ENCODE results near the gene IFNAR2.
A peak's percentile ranks its signal among the peaks of the same experiment; 100 is the strongest.

Gene IFNAR2

DNA sequence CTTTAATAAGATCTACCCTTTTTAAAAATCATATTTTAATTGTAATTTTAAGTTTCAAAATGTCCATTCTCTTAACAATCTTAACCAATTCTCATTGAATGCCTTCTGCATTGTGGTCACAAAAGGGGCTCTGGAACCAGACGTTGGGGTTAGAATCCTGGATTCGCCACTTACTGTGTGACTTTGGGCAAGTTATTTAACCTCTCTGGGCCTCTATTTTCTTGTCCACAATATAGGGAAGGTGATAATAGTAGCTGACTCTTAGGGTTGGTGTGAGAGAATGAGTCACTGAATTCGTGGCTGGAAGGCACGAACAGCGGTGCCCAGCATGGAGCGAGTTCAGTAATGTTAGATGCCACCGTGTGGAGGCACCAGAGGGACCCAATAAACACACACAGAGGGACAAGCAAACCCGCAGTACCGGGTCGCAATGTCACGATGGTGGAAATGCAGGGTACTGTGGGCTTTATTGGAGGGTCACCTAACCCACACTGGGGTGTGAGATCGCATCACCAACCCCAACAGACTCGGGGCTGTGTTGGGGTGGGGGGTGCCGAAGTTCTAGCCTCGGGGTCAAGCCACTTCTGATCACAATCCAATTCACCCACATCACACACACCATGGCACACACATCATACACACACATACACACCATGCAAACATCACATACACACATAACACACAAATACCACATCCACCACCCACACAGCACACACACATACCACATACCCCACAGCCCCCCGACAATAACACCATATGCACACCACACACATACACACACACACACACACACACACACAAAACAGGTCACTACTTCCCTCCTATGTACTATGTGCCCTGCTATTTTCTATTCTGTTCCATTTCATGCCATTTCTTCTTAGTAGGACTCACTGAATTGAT lies 27.0 kb upstream of the IFNAR2 start:
- H3K27me3 Mint-ChIP-seq (ENCODE audit: low read depth) = peaks cover 17% of the 10 kb centered on the region
- peaks cover 47% of the 10 kb centered on the region for H3K4me1 Mint-ChIP-seq
- TF ChIP-seq, protein P1, sequence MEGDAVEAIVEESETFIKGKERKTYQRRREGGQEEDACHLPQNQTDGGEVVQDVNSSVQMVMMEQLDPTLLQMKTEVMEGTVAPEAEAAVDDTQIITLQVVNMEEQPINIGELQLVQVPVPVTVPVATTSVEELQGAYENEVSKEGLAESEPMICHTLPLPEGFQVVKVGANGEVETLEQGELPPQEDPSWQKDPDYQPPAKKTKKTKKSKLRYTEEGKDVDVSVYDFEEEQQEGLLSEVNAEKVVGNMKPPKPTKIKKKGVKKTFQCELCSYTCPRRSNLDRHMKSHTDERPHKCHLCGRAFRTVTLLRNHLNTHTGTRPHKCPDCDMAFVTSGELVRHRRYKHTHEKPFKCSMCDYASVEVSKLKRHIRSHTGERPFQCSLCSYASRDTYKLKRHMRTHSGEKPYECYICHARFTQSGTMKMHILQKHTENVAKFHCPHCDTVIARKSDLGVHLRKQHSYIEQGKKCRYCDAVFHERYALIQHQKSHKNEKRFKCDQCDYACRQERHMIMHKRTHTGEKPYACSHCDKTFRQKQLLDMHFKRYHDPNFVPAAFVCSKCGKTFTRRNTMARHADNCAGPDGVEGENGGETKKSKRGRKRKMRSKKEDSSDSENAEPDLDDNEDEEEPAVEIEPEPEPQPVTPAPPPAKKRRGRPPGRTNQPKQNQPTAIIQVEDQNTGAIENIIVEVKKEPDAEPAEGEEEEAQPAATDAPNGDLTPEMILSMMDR (IDR thresholded peaks at IDR 0.05; ENCODE audit: unreplicated experiment in 3 of 3) = no peak
- peaks cover 4% of the 10 kb centered on the region for H3K9me3 Mint-ChIP-seq
- no peak overlapping the region for H3K4me3 Mint-ChIP-seq
- peak overlapping the region; percentile 43 to 82 (median 60) for H3K27ac Mint-ChIP-seq
- no peaks in the 10 kb centered on the region for H3K36me3 Mint-ChIP-seq (ENCODE audit: low read depth)

DNA sequence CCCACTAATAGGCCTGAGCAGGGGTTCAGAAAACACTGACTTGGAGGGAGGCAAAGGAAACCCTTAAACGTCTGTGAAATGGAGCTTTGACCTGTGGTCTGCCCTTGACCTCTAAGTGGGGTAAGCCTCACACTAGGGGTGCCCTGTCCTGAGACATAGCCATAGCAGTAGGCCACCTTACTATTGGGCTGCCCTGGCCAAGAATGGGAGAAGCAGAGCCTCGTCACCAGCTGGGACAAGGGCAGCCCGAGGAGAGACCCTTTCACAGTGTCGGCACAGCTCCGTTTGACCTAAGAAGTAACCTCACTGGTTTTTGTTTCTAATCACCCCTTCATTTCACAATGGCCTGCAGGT lies 26.4 kb upstream of the IFNAR2 start:
- no peak overlapping the region for H3K4me3 Mint-ChIP-seq
- peaks cover 41% of the 10 kb centered on the region for H3K4me1 Mint-ChIP-seq
- H3K36me3 Mint-ChIP-seq (ENCODE audit: low read depth) = no peaks in the 10 kb centered on the region
- TF ChIP-seq, protein P1 (IDR thresholded peaks at IDR 0.05; ENCODE audit: unreplicated experiment in 3 of 3) = no peak
- H3K9me3 Mint-ChIP-seq = peaks cover 10% of the 10 kb centered on the region
- peak overlapping the region; percentile 60 to 84 (median 82) for H3K27ac Mint-ChIP-seq
- H3K27me3 Mint-ChIP-seq (ENCODE audit: low read depth) = peaks cover 13% of the 10 kb centered on the region

DNA sequence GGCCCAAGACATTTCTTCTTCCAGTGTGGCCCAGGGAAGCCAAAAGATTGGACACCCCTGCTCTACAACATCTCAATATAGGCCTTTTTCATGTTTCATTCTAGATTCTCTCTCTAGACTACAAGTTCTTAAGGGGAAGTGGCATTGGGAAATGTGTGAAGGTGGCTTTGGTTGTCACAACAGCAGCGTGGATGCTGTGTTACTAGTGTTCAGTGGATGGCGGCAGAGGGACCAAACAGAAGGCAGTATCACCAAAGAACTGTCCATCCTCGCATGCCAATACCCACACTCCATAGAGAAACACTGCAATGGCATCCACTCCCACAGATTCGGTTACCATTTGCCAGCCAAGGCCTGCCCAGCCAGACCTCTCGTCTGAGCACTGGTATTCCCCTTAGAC lies 24.3 kb upstream of the IFNAR2 start:
- Mint-ChIP-seq H3K27me3 (ENCODE audit: low read depth) (peaks cover 13% of the 10 kb centered on the region), H3K9me3 (peaks cover 14% of the 10 kb centered on the region), H3K4me3 (no peak overlapping the region), H3K27ac (peak overlapping the region; percentile 14 to 57 (median 48)), H3K4me1 (peaks cover 21% of the 10 kb centered on the region), H3K36me3 (ENCODE audit: low read depth) (no peaks in the 10 kb centered on the region)
- TF ChIP-seq, protein P1 (IDR thresholded peaks at IDR 0.05; ENCODE audit: unreplicated experiment in 3 of 3) = no peak

DNA sequence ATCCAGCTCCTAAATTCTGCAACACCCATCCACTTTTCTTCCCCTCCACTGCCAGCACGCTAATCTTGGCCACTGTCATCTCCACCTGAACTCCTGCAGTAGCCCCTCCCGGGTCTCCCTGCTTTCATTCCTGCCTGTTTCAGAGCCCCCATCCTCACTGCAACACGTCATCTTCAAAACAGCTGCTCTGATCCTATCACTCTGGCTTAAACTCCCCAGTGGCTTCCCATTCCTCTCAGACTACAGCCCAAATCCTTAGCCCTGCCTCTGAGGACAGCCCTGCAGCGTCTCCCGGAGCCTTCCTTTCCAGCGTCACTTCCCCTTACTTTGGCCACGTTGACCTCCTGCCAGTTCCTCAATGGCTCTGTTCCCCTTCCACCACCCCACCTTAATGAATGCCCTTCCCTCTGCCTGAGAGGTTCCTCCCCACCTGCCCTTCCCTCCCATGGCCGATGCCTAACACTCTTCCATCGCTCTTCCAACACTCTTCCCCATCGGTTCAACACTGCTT lies 22.9 kb upstream of the IFNAR2 start:
- Mint-ChIP-seq H3K36me3 (ENCODE audit: low read depth) (no peaks in the 10 kb centered on the region), H3K9me3 (peaks cover 14% of the 10 kb centered on the region), H3K27me3 (ENCODE audit: low read depth) (peaks cover 13% of the 10 kb centered on the region), H3K4me1 (peaks cover 21% of the 10 kb centered on the region), H3K27ac (peak overlapping the region in 1 of 3 experiments; percentile 51), H3K4me3 (no peak overlapping the region)
- TF ChIP-seq, protein P1 (IDR thresholded peaks at IDR 0.05; ENCODE audit: unreplicated experiment in 3 of 3) = no peak

DNA sequence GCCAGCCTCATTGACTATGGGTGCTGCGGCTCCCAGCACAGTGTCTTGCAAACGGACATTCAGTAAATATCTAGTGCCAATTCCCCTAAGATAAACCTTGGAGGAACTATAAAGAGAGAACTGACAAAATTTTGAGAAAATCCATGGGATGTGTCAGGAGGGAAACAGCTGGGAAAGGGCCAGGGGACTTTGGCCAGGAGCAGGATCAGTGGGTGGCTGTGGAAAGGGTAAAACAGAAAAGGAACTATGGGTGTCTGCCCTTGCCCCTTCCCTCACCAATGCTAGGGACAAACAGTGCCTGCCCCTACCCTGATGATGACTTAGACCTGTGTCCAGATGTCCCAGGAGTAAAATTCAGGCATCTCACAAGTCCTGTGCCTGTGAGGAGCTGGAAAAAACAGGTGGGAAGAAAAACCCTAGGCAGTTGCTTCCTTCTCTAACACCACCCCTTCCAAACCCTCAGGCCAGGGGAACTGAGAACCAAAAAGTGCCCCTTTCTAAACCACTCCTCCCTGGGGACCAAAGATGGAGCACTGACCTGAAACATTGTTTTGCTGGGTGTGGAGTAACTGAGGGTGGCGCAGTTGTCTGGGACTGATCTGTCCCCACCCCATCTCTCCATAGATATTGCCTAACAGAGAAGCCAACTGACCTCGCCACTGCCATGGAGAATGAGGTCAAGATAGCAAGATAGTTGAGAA lies 22.1 kb upstream of the IFNAR2 start:
- Mint-ChIP-seq H3K4me3 (no peak overlapping the region), H3K4me1 (peaks cover 28% of the 10 kb centered on the region), H3K27me3 (ENCODE audit: low read depth) (peaks cover 13% of the 10 kb centered on the region), H3K9me3 (peaks cover 14% of the 10 kb centered on the region), H3K27ac (no peak overlapping the region), H3K36me3 (ENCODE audit: low read depth) (no peaks in the 10 kb centered on the region)
- TF ChIP-seq, protein P1 (IDR thresholded peaks at IDR 0.05; ENCODE audit: unreplicated experiment in 3 of 3) = no peak

Data from nephron (organoid).